CD4-positive, alpha-beta T cell treated with Interleukin-17A for 4 hours (primary cell): ENCODE results near the gene NOP14.
"Not testable (repeated sequence)": the region's sequence is repeated elsewhere in the genome, so short reads cannot be mapped to it uniquely, and the experiment has no call there.

Experiments used
- DNase-seq: peaks from one replicate; pipeline ENCODE4 v3.0.0-alpha.2; 2020; ENCODE audit warnings: mixed read lengths

Gene NOP14

GRCh38 chr4:2961421-2961810 is 1.8 kb downstream of the NOP14 start:
- DNase-seq, result peak; percentile 35

GRCh38 chr4:2960450-2960849 is 2.8 kb downstream of the NOP14 start:
- DNase-seq, result not testable (repeated sequence)

GRCh38 chr4:2958446-2958845 is 4.8 kb downstream of the NOP14 start:
- DNase-seq, result no peak

- not testable (repeated sequence) for DNase-seq
These were observed 7.8 kb downstream of the NOP14 start for GRCh38 chr4:2955186-2956044.

GRCh38 chr4:2954358-2955185 is 8.6 kb downstream of the NOP14 start:
- peak; percentile 60 for DNase-seq

- no peak for DNase-seq
These were observed 9.7 kb downstream of the NOP14 start for GRCh38 chr4:2953496-2953895.

GRCh38 chr4:2950221-2950989 is 12.8 kb downstream of the NOP14 start:
- DNase-seq, result no peak

GRCh38 chr4:2949782-2950125 is 13.5 kb downstream of the NOP14 start:
- no peak for DNase-seq

- no peak for DNase-seq
These were observed 14.1 kb downstream of the NOP14 start for GRCh38 chr4:2948895-2949781.

- no peak for DNase-seq
These were observed 15.3 kb downstream of the NOP14 start for GRCh38 chr4:2947926-2948325.

- DNase-seq, result no peak
These were observed 16.2 kb downstream of the NOP14 start for GRCh38 chr4:2946812-2947600.

GRCh38 chr4:2945619-2946604 is 17.3 kb downstream of the NOP14 start:
- DNase-seq, result not testable (repeated sequence)

GRCh38 chr4:2944586-2945526 is 18.4 kb downstream of the NOP14 start:
- no peak for DNase-seq

- DNase-seq, result no peak
These were observed 19.1 kb downstream of the NOP14 start for GRCh38 chr4:2944091-2944482.

- DNase-seq, result no peak
These were observed 19.7 kb downstream of the NOP14 start for GRCh38 chr4:2943364-2944090.

- no peak for DNase-seq
These were observed 20.5 kb downstream of the NOP14 start for GRCh38 chr4:2942532-2943363.

GRCh38 chr4:2942037-2942531 is 21.1 kb downstream of the NOP14 start:
- no peak for DNase-seq
